GM12865 (cell line): ENCODE measurements around the gene LEMD1.

ENCODE experiments used
- DNase-seq: peaks from one replicate; pipeline ENCODE4 v3.0.0; 2010; ENCODE audit warnings: low read depth
- H3K4me3 ChIP-seq: 2 replicates; pipeline ENCODE4 v1.5.1; 2011; ENCODE audit warnings: mild to moderate bottlenecking, low read depth, low read length, control low read depth
- TF ChIP-seq, protein P1 (sequence below): IDR thresholded peaks from 2 replicates; pipeline ENCODE4 v1.5.1; 2011; ENCODE audit warnings: low read length, control low read depth, low read depth, inconsistent platforms; ENCODE audit not compliant: insufficient read depth; ENCODE audit errors: missing control alignments

Gene LEMD1

DNA sequence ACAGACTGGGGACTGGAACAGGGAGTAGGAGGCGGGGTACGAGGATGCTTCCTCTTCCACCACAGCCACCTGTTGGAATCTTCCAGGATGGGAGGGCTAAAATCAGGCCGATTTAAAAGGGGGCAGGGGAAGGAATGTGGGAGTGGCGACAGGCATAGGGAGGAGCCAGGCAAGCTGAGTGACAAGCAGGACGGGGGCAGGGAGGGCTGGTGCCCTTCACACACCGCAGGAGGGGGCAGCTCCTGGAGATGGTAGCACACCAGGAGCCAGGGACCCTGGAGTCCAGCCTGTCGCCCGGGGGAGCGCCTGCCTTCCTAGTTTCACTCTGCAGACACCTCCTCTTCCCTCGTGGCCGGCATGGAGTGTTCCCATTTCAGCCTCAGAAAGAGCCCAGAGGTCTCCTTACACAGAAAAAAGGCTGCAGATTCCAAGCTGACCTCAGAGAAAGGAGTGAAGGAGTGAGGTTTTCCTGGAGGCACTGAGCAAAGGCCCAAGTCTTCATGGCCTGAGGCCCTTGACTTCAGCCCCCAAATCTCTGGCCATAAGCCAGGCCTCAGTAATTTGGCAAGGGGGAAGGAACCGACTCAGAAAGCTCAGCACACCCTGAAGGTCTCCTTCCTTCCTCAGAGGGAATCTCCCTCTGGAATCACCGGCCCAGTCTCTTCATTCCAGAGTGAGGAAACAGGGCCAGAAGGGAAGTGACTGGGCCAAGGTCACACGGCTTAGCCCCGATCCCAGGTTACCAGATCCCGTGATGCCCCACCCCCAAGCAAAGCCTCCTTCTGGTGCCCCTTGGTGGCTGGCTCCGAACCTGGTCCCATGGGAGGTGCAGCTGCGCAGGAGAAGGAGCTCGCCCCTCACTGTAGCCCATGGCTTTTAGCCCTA is 25.8 kb upstream of the LEMD1 start:
- no peak for DNase-seq
- TF ChIP-seq, protein P1, sequence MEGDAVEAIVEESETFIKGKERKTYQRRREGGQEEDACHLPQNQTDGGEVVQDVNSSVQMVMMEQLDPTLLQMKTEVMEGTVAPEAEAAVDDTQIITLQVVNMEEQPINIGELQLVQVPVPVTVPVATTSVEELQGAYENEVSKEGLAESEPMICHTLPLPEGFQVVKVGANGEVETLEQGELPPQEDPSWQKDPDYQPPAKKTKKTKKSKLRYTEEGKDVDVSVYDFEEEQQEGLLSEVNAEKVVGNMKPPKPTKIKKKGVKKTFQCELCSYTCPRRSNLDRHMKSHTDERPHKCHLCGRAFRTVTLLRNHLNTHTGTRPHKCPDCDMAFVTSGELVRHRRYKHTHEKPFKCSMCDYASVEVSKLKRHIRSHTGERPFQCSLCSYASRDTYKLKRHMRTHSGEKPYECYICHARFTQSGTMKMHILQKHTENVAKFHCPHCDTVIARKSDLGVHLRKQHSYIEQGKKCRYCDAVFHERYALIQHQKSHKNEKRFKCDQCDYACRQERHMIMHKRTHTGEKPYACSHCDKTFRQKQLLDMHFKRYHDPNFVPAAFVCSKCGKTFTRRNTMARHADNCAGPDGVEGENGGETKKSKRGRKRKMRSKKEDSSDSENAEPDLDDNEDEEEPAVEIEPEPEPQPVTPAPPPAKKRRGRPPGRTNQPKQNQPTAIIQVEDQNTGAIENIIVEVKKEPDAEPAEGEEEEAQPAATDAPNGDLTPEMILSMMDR: no peak
- no peak overlapping the region for H3K4me3 ChIP-seq

DNA sequence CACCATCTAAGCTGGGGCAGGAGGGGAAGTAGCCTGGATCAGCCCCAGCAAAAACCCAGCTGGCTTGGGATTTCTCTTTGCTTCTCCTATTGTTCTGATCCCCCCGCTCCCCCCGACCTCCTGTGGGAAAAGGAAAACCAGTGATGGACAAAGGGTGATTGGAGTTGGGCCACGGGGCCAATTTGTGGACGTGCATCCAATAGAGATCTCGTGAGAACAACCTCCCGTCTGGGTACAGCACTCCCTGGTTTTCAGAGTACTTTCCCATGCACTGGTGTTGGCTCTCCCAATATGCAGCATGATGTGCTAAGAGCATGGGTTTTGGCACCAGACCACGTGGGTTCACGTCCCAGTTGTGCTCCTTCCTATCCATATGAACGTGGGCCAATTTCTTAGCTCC is 25.0 kb upstream of the LEMD1 start:
- no peak for DNase-seq
- TF ChIP-seq, protein P1: no peak
- H3K4me3 ChIP-seq: no peak overlapping the region

DNA sequence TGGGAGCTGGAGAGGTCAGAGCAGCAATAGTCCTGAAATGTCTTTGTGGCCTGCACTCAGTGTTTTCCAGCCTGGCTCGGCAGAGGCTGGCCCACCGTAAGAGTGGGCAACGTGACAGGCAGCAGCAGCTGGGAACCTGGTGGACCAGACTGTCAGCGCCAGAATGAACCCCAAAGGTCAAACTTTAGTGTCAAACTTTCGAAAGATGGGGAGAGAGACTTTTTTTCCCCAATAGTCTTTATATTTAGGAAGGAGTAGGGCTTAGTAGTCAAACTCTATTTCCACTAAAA is 23.7 kb upstream of the LEMD1 start:
- TF ChIP-seq, protein P1: no peak
- H3K4me3 ChIP-seq: no peak overlapping the region
- no peak for DNase-seq

DNA sequence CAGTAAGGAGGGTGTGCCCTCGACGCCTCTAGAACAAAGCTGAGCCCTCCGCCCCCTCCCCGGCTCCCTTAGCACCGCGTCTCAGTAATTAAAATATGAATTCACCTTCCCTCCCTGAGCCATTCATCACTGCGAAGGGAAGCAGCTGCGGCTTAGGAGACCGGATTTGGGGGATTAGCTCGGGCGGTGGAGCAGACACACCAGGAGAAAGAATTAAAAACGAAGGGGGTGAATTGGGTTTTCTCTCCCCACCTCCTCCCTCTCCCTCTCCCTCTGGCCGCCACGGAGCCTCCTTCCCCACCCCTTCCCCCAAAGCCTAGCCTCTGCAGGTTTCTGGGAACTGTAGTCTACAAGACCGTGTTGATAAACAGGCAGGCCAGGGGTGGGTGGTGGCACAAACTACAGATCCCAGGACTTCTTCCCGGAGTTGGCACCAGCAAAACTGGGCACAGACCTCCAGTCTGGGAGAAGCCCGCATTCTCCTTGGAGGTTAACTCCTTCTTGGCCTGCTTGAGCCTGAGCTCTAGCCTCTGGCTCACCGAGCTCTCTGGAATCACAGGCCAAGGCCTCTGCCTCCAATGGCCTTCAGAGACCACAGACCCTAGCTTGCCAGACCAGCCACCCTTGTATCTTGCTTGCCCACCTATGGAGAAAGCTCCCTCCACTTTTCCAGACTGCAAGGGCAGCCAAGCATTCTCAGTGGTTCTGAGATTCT is 23.2 kb upstream of the LEMD1 start:
- H3K4me3 ChIP-seq: no peak overlapping the region
- TF ChIP-seq, protein P1: no peak
- DNase-seq: no peak

DNA sequence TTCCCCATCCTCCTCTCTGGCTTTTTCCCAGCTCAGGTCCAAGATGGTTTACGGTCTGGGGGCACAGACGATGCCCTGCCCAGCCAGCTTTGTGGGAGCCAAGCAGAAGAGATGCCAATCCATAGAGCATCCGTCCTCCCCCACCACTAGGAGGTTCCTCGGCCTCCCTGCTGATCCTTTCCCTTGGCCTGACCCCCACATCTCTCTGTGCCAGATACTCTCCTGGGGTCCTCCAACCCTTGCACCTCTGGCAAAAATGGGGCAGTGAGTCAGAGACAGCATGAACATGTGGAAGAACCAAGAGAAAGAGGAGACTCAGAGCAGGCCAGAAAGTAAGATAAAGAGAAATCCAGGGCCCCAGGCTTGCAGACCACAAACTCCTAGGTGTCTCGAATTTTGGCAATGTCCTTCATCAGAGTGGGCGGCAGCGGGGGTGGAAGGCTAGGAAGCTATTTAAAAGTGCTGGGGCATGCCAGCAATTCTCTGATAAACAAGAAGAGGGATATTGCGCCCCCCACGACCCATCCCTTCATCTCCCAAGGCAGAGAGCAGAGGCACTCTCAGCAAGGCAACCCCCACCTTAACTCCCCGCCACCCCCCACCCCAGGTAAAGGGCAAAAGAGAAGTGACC is 22.6 kb upstream of the LEMD1 start:
- DNase-seq: no peak
- TF ChIP-seq, protein P1: no peak
- no peak overlapping the region for H3K4me3 ChIP-seq

DNA sequence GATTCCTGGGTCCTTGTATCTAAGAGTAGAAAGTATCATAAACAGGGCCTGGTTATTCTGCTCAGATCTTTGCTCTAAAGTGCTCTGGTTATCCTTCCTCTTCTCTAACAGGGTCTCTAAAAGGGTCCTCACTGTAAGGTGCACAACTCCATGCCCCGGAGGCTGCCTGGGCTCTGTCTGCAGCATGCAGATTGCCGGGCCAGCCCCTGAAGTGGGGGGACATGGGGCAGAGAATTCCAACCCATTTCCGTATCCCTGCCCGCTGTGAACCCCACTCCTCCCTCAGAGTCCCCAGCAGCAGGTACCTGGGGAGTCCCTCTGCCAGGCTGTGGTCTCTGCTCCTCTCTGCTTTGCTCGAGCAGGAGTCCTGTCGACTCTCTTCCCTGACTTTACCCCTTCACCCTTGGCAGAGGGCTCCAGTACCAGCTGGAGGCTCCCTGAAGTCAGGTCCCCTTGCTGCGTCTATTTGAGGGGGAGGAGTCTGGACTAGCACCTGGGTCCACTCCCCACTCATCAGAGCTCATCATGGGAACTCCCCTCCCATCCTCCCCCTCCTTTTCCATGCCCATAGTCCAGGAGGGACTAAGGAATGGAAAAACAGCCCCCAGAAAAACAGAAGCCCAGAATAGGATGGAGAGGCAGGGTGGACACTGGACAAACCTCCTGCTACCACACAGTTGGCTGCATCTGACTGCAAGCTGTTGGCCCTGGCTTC is 21.9 kb upstream of the LEMD1 start:
- H3K4me3 ChIP-seq: no peak overlapping the region
- no peak for DNase-seq
- TF ChIP-seq, protein P1: no peak
